GM19035 (cell line): ENCODE results near the gene MTG2.

Experiments used
- ATAC-seq: cut with Tn5 transposase; IDR thresholded peaks from one replicate; pipeline ENCODE4 v1.9.1; 2021; ENCODE audit not compliant: unreplicated experiment

MTG2 gene

DNA sequence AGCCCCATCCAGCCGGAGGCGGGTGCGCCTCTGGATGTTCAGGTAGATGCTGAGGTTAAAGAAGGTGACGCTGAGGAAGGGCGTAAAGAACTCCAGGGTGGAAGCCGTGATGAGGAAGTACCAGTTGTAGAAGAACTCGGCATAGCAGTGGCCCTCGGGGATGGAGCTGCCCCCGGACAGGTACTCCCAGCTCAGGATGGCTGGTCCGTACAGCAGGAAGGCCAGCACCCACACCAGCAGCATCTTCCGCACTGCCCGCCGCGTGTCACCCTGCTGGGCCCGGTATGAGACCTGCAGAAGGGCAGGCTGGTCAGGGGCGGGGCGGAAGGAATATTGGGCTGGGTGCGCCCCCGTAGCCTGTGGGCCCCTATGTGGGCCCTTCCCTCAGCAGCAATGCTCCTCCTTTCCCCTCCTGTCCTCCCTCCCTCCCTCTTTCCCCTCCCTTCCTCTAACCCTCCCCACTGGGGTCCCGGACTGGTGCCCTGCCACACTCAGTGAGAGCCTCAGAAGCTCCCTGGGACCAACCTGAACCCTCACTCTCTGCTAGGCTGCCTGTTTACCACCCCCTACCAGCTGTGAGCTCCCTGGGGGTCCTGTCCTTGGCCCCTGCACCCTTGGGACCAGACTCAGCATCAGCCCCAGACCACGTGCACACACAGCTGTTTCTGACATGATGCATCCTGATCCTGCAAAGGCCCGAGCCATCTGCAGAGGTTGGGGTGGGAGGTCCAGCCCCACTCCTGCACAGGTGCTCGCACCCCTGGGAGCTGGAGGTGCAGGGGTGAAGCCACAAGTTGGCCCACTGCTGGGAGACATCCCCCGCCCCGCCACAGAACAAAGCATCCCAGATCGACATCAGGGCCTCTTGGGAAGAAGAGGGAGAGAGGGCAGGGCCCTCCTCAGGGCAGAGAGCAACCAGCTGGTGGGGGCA is 34.1 kb downstream of the MTG2 start:
- ATAC-seq: no peak

DNA sequence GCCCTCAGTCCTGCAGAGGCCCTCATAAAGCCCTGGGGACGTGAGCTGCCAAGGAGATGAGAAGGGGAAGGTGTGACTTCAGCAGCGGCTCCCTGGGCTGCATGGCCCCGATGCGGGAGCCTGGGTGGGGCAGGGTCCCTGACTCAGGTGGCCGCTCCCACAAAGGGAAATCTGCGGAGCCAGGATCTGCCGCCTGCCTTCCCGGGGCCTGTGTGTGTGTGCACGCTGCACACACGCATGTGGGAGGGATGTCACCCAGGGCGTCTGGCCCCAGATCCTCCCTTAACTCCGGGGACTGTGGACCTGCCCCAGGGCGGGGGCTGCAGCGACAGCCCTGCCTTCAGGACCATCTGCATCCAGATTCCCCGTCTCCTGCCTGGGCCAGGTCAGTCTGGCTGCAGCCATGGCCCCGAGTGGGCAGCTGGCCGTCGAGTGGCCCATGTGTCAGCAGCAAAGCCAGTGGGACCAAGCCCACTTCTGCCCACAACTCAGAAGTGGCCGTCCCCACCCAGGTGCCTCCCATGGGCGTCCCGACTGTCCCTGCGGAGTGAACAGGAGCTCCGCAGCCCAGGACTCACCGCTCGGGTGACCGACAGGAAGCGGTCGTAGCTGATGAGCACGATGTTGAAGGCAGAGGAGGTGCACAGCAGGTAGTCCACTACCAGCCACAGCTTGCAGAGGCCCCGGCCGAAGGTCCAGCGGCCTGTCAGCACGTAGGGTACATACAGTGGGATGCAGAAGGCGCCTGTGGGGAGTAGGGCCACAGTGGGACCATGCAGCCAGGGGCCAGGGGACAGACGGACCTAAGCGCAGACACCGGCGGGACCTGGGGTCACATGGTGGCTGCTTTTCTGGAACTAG is 35.3 kb downstream of the MTG2 start:
- ATAC-seq: no peak

DNA sequence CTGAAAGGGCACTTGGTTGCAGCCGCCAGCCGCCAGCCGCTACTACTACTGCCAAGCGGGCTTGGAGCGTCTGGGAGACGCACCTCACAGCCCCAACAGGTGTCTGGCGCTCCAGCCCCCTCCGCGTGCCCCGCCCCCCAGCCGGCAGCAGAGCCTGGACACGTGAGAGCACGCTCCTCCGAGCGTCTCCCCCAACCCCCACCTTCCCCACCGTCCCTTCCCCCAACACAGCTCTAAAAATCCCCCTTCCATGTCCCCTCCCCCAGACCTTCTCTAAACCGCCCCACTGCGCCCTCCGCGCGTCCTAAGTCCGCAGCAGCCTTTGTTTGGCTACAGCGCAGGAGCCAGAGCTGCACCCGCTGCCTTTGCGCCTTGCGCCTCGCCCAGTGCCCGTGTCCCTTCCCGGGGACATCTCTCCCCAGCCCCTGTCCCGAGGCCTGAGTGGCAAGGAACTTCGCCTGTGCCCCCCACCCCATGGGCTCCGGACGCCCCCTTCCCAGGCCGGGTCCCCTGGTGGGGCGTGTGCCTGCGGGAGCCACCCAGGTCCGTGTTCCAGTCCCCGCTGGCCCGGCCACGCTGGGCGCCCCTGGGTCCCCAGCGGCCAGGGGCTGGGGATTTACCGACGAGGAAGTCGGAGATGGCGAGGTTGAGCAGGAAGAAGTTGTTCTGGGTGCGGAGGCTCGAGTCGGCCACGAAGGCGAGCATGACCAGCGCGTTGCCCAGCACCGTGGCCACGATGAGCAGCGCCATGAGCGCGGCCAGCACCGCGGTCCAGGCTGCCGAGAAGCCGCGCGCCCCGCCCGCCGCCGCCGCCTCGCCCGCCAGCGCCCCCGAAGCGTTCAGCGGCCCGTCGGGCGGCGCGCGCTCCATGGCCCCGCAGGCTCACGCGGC is 36.5 kb downstream of the MTG2 start:
- ATAC-seq: no peak

DNA sequence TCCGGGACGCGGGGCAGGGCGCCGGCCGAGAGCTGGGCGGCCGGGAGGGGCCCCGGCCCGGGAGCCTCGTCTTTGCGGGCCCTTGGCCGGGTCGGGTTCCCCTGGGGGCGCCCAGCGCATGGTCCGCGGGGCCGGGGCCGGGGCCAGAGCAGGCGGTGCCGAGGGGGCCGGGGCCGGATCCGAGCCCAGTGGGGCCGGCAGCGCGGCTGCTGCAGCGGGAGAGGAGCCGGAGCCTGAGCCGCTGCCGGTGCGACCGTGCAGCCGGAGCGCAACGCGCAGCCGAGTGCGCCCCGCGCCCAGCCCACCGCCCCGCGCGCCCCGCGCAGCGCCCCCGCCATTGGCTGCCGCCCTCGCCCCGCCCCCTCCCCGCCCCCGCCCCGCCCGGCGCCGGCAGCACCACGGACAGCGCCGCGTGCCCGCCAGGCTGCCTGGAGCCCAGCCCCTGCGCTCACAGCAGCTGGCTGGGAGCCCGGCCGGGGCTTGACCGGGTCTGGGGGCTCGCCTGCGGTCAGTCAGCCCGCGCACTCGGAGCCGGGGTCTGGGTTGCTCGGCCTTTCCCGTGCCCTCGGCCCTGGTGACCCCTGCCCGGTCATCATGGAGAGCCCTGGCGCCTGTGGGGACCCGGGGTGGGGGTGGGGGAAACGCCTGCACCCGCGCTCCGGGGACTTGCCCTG is 37.3 kb downstream of the MTG2 start, which contains the start of gene HRH3:
HRH3 (minus strand) TSS at position 287 of the 674 bp plus-strand sequence. CDS start 308 bp downstream, outside the sequence.
- no peak for ATAC-seq

DNA sequence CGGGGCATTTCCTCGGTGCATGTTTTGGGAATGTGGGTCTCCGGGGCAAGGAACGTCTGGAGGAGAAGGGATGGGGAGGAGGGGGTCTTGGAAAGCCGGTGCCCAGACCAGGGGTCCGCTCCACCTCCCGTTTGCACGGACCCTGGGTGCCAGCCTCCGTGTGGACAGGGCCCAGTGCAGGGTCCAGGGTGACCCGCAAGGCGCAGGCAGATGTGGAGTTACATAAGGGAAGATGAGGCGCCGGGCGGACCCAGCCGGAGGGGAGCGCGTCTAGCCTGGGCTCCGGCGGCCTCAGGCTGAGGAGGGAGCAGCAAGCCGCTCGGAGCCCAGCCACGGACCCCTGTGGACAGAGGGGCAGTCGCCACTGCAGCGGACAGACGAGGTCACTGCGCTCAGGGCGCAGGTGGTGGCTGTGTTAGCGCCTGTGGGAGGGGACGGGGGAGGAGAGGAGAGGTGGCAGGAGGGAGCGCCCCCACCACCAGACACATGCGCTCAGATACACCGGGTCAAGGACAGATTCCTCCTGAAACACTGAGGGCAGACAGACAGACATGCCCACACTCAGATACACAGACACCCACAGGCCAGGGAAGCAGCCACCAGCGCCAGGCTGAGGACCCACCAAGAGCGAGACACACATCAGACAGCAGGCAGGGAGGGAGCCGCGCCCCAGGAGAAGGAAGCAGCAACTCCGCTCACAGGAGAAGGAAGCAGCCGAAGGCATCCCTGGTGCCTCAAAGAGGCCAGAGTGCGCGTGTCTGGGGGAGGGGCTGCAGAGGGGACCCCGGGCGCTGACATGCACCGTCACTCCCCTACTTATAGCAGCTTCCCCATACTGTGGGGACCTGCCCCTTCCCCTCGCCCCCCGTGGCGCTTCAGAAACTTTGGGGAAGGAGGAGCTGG is 38.1 kb downstream of the MTG2 start:
- ATAC-seq: no peak

DNA sequence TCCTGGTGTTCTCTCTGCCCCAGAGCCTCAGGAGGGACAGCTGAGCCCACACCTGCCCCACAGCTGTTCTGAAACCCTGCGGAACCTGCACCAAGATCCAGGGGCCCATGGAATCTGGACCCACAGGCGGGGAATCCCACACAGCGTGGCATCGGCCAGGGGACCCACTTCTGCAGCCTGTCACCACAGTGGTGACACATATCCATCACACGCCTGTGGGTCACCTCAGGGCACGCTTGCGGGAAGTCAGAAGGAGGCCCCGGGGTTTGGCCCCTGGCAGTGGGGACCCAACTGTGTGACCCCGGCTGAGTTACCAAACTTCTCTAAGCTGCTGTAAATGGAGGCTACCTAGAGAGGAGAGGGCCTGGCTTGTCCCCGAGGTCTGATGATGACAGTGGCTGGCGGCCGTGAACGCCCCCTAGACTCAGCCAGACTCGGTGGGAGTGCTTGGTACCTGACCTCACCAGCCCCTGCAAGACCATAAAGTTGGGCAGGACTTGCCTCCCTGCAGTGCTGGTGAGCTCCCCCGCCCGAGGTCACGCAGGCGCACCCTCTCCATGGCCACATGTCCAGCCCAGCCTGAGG is 39.5 kb downstream of the MTG2 start:
- no peak for ATAC-seq

DNA sequence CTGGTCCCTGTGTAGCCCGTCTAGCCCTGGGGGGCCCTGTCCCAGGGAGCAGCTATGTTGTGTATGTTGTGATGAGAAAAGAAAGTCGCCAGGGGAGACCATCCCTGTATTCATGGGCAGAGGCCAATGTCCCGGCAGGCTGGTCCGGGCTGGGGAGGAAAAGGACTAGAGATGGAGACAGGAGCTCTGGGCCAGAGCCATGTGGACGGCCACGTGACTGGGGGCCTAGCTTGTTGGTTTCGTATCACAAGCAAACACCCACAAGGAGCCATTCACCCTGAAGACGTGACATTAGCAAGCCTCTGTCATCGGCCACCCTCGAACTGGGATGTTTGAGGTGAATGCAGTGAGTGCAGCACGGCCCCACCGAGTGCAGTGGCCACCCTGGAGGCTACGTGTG is 40.1 kb downstream of the MTG2 start:
- no peak for ATAC-seq

DNA sequence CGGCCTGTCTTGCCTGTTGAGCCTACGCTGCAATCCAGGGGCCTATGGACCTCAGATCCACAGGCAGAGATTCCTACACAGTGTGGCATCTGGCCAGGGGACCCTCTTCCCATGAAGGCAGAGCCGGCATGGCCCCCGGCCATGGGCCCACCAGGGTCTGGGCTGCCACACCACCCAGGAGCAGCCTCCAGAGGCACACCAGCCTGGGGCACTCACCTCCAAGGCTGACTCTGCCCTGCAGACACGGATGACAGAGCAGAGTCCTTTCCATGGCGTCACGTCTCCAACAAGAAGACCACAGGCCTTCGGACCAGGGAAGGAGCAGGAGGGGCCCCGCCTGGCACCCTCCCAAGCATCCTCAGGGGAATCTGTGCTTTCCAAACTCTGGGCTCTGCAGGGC is 40.7 kb downstream of the MTG2 start:
- ATAC-seq: no peak

DNA sequence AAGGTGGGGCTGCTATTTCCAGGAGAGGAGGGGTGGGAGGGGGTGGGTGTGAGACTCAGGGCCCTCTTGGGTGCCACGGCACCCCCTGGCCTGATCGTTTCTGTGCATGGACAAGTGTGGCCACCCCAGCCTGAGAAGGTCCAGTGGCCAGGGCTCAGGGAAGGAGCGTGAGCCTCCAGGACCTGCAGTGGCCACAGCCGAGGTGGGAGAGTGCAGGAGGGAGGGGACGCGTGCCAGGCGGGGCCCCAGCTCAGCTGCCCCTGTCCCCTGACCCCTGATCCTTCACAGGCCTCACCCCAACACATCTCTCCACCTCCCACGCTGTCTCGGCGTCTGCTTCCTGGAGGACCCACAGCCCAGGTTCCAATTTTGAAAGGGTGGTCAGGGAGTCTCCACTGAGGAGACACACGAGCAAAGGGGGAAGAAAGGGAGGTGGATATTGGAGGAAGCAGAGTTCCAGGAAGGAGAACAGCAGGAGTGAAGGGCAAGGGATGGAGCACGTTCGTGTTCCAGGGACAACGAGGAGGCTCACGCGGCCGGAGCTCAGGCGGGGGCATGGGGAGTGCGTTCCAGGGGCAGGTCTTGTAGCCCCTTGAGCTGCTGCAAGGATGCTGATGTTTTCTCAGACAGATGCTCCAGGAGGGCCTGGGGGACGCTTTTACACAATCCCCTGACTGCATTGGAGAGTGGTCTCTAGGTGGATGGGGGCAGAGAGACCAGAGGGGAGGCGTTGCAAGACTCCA is 41.5 kb downstream of the MTG2 start:
- ATAC-seq: no peak

DNA sequence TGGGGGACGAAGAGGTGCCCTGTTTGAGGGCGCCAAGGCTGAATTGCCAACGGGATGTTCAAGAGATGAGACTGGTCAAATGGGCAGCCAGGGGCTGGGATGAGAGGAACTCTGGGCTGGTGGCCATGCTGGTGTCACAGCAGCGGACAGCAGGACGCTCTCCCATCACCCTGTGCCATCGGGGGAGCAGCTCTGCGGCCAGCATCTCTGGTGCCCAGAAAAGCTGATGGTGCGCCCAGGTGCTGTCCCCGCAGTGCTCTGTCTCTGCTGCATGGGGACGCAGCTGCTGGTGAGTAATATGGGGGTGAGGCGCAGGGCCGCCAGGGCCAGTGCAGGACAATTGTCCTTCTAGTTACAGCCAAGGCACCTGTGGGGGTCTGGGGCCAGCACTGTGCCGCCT is 42.2 kb downstream of the MTG2 start:
- no peak for ATAC-seq

DNA sequence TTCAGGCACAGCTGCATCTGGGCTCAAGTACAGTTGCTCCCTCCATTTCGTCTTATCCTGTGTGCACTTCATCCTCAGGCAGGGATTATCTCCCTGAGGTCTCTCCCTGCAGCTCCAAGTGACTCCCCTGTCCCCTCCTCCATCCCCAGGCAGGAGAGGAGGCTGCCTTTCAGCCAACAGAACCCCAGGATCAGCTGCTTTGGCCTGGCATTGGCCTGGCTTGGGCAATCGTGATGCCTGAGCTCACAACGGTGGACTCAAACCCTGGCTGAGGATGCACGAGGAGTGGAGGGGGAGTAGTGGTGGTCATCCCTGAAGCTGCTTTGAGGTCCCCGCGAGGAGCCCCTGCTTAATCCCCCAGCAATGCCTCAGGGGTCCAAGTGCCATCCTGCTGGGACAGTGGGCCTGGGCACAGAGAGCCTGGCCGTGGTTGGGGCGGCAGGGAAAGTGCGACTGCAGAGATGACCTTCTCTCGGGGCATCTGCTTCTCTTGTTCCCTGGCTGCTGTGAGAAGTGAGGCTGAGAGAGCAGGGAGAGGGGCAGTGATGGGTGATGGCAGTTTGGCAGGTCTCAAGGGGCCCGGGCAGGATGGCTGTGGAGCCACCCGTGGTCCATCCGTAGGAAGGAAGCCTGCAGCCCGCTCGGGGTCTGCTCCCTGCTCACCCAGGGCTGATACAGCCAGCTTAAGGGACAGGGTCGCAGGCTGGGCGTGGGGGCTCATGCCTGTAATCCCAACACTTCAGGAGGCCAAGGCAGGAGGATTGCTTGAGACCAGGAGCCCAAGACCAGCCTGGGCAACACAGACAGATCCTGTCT is 43.2 kb downstream of the MTG2 start:
- ATAC-seq: no peak

DNA sequence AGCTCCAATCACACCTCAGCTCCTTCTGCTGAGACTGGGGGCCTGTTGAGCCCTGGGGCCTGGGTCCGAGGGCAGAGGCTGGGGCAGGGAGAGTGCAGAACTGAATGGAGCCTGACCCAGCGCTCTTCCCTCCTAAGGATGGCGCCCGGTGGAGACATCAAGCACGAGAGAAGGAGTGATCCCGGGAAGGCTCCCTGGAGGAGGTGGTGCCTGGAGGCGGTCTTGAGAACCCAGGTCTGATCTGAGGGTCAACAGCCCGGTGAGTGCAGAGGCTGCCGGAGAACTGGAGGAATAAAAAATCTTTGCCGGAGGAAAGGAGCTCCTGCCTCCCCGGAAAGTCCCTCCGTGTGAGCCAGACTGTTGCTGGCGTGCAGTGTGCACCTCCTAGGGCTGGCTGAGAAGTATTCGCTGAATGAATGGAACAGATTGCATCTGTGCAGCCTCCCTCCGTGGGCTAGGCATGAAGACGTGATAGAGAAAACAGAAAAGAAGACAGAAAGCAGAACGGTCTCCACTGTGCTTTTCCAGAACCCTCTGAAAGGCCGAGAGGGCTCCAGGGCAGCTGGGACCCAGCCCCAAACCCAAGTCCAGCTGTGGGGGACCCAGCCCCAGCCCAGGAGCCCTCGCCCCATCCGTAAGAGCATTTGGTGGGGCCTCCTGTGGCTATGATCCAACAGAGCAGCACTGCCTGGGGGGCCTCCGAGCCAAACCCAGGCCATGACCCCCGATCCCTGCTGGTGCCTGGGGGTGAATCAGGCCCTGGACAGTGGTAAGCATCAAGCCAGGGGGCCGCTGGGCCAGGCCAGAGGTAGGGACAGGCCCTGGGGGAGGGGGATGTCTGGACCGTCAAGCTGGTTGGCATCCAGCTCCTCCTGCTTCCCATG is 44.1 kb downstream of the MTG2 start:
- no peak for ATAC-seq

DNA sequence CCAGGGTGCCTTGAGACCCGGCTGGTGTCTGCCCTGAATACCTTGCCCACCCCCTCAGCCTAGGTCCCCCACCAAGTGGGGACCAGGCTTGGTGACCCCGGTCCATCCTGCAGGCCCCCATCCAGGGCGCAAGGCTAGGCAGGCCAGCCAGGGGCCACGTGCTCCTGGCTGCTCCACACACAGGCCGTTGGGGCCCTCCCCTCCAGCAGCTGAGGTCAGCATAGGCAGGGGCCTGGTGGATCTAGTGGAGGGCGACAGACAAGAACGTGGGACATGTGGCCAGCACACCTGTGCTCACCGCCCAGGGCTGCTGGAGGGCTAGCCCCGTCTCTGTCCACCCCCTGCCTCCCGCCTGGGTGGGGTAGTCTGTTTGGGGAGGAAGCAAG is 44.8 kb downstream of the MTG2 start:
- ATAC-seq: no peak

DNA sequence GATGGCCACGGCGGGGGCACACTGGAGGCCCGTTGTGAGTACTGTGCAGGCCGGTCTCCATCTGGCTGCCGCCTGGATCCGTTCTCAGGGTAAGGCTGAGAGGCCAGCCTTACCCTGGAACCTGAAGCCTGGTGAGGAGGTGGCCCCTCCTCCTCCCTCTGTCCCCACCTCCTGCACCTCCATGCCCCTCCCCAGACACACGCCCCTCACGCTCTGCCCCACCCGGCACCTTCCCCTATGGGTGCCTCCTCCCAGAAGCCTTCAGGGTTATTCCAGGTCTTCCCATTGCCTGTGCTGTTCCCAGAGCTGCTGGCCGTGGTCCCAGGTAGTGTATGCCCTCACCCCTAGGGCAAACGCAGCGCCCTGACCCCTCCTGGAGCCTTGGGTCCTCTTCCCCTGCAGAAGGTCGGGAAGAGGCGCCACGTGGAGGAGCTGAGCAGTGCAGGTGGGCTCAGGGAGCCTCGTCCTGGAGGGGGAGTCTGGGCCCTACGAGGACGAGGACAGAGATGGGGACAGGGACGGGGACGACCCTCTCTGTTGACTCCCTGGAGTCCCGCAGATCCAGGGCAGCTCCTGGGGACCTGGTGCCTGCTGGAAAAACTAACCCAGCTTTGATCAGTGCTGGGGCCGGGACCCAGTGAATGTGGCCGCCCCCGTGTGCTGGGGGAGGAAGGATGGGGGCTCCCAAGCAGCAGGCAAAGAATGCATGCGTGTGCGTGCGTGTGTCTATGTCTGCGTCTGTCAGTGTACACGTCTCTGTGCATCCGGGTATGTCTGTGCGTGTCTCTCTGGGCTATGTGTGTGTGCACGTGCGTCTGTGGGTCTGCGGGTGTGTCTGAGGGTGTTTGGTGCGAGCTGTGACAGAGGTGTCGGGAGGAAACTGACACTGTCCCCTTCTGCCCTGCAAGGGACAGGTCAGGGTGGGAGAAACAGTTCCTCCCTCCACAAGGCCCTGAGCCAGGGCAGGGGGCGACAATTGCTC is 45.4 kb downstream of the MTG2 start:
- no peak for ATAC-seq

DNA sequence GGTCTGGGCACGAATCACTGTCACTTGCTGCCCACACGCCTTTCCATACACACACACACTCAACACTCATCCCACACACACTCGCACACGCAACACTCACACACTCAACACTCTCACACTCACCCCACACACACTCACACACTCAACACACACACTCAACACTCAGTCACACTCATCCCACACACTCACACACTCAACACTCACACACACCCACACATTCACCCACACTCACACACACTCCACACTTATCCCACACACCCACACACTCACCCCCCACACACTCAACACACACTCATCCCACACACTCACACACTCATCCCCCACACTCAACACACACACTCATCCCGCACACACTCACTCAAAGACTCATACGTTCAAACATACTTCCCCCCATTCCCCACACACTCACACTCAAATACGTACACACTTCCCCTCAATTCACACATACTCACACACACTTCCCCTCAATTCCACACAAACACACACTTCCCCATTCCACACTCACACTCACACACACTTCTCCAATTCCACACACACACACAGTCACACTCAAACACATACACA is 46.2 kb downstream of the MTG2 start:
- ATAC-seq: no peak
